HG02981 (cell line): ENCODE measurements around the gene ZNF319.
A peak's percentile ranks its signal among the peaks of the same experiment; 100 is the strongest.
"Not testable (repeated sequence)": the region's sequence is repeated elsewhere in the genome, so short reads cannot be mapped to it uniquely, and the experiment has no call there.

ENCODE experiments used
- ATAC-seq: cut with Tn5 transposase; IDR thresholded peaks from one replicate; pipeline ENCODE4 v1.9.1; 2021; ENCODE audit warnings: mild to moderate bottlenecking, moderate library complexity; ENCODE audit not compliant: unreplicated experiment

ZNF319 gene

DNA sequence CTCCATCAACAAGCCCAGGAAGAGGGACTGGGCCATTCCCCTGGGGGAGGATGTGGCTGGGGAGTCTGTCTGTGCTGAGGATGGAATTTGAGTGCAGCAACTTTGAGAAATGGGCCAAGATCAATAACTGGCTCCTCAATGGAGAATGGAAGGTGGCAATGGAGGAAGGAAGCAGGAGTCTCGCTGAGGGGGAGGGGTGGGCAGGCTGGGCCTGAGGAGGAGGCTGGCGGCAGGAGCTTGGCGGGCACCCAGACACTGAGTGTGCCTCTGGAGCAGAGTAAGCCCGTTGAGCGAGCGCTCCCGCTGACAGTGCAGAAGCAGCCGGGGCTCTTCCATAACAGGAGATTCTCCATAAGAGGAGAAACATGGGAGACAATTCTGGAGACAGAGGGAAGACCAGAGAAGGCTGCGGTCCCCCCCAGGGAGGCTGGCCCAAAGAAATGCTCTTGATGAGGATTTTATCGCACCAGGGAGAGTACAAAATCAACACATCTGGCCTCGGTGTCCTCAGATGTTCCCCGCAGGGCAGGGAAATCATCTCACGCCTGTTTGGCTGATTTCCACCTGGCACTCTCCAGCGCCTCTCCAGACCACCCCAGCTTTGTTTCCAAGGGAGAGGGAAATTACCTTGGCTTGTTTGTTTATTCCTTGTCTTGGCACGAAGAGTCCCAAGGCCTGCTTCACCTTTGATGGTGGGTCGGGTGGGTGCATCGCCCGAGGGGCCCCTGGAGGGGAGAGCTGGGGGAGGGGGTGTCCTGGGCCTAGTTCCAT, 22.3 kb upstream of the ZNF319 start:
- ATAC-seq = no peak

DNA sequence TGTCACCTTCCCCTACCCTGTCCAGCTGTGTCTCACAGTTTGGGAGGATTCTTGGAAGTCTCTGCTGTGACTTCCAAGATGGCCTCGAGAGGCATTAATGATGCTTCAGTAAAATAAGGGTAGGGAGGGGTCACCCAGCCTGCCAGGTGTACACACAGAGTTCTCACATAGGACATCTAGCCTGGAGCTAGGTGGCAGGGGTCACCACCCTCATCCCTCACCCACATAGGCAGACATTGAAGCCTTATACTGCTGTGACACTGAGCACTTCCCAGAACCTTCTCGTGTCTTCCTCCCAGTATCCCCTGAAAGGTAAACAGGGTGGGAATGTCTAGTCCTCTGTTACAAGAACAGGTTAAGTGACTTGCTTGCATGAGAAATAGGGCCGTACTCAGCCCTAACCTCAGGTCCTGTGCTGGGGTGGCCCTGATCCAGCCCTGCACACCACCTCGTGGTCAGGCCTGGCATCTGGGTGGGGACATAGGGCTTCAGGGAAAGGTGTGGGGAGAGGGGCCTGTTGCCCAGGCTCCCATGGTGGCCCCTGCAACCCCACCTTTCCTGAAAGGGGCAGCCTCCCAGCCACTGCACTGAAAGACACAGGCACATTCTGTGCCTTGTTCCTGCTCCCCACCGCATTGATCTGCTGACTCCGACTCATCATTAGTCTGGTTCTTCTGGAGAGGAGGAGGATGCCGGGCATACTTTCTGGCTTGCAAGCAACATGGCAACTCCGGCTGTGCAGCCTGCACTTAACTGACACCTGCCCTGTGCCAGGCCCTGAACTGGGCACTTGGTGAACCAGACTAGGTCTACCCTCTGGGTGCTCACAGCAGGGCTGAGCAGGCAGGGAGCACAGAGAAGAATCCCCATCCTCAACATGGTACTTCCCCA, 21.4 kb upstream of the ZNF319 start:
- no peak for ATAC-seq

GRCh38 chr16:58020628-58021521, 20.4 kb upstream of the ZNF319 start:
- ATAC-seq = no peak

DNA sequence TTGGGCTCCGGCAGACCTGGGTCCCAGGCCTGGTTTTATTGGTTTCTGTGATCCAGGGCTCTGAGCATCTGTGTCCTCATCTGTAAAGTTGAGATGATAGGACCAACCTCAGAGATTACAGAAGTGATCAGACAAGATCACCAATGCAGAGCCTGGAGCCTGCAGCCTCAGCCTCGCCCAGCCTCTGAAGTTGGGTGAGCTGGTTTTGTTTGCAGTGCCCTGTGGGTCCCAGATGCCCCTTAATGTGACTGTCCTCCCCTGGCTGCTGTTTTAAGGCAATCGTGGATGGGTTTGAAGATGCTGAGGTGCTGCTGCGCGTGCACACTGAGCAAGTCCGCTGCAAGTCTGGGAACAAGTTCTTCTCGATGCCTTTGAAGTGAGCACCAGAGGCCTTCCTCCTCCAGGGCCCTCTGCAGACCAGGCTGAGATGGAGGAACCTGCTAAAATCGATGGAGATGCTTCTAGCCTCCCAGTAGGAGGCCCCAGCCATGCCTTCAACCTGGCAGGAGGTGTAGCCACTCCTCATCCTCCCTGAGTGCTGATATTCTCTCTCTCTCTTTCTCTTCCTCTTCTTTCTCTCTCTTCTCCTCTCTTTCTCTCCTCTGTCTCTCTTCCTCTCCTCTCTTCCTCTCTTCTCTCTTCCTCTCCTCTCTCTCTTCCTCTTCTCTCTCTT, 19.5 kb upstream of the ZNF319 start:
- no peak for ATAC-seq

DNA sequence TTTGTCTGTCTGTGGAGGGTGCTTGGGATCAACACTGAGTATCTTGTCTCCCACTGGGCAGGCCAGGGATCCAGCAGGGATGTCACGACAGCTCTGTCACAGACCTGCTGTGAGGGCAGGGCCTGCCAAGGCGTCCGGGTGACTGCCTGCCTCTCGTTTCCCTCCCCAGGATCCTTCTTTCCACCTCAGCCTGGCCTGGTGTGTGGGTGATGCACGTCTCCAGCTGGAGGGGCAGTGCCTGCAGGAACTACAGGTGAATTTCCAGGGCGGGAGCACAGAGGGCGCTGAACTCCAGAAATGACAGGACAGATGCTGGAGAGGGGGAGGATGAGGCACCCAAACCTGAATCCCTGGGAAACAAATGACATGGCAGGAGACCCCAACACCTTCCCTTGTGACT, 18.3 kb upstream of the ZNF319 start:
- ATAC-seq = no peak

DNA sequence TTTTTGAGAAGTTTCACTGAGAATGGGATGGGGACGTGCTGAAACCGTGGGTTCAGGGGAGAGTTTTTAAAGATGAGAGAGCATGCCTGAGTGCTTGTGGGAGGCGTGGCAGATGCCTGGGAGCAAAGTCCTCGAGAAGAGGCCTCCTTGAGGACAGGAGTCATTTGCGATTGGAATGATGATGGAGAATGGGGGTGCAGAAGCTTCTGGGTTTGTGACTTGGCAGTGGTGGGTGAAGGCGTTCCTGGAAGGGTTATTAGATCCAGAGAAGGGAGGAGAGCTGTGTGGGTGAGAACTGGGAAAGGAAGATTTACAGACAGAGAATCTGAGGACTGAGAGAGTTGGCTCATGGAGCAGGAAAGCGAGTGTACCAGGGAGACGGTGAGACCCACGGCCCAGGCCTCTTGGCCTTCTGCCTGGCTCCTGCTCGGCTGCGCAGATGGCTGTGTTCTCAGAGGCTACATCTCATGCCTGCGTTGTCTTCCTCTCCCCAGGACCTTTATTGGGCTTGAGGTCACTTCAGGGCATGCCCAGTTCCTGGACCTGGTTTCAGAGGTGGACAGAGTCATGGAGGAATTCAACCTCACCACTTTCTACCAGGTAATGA, 16.5 kb upstream of the ZNF319 start:
- ATAC-seq = no peak

DNA sequence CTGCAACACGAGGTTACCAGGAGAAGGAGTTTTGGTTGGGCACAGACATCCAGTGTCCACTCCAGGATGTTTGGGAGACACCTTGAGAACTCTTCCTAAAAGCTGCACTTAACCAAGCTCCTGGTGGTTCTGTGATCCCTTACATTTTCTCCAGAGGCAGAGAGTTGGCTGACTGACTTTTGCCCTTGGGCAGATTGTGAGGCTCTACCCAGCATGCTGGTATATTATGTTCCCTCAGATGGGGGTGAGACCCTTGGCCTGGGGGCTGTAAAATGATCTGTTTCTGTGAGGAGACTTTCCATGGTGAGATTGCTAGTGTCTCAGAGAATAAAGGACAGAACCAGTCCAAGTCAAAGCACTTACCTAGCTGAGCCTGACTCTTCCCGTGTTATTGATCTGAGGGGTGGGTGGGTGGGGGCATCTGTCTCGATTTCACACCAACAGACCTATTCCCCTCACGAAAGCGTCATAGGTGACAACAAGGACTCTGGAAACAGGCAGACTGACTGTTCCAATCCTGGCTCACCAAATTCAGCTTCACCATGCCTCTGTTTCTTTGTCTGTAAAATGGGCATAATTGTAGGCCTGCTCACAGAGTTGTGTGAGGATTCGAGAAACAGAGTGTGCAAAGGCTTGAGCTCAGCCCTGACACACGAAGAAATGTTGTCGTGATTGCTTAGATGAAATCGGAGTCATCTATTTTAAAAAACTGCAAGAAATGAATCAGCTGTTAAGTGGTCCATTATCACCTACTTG, 12.9 kb upstream of the ZNF319 start:
- no peak for ATAC-seq

DNA sequence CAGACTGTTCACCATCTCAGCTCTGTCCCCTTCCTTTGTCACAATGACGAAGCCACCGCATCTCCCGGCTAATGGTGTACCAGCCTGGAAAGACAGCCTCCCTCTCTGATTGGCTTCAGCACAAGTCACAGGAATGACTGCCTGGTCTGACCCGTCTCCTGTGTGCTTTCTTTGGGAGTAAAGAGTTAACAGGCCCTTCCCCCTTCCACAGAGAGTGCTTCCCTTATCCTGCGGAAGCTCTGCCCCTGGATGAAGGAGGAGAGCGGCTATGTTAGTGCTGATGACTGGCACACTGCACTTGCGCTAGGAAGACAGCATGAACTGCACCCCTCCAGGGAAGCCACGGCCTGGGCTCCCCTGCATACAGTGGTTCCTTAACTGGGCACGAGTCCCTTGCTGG, 12.0 kb upstream of the ZNF319 start:
- no peak for ATAC-seq

GRCh38 chr16:58011652-58012051, 11.2 kb upstream of the ZNF319 start:
- no peak for ATAC-seq

- ATAC-seq = no peak
Measured at GRCh38 chr16:58010886-58011285, 10.4 kb upstream of the ZNF319 start.

- no peak for ATAC-seq
Measured at GRCh38 chr16:58009856-58010416, 9.5 kb upstream of the ZNF319 start.

- ATAC-seq = not testable (repeated sequence)
Measured at GRCh38 chr16:58004736-58005135, 4.3 kb upstream of the ZNF319 start.

DNA sequence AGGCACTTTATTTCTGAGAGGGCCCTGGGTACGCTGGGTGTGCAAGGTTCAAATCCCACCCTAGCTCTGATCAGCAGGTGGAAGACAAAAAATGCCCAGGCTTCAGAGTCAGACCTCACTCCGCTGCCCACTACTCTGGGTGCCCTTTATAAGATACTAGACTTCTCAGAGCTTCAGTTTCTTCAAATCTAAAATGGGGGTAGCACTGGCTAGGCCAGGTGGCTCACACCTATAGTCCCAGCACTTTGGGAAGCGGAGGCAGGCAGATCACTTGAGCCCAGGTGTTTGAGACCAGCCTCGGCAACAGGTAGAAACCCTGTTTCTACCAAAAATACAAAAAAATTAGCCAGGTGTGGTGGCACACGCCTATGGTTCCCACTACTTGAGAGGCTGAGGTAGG, 2.5 kb upstream of the ZNF319 start:
- no peak for ATAC-seq

GRCh38 chr16:58002416-58002800, 1.9 kb upstream of the ZNF319 start:
- ATAC-seq = no peak

- ATAC-seq = no peak
Measured at GRCh38 chr16:58001781-58002415, 1.4 kb upstream of the ZNF319 start.

DNA sequence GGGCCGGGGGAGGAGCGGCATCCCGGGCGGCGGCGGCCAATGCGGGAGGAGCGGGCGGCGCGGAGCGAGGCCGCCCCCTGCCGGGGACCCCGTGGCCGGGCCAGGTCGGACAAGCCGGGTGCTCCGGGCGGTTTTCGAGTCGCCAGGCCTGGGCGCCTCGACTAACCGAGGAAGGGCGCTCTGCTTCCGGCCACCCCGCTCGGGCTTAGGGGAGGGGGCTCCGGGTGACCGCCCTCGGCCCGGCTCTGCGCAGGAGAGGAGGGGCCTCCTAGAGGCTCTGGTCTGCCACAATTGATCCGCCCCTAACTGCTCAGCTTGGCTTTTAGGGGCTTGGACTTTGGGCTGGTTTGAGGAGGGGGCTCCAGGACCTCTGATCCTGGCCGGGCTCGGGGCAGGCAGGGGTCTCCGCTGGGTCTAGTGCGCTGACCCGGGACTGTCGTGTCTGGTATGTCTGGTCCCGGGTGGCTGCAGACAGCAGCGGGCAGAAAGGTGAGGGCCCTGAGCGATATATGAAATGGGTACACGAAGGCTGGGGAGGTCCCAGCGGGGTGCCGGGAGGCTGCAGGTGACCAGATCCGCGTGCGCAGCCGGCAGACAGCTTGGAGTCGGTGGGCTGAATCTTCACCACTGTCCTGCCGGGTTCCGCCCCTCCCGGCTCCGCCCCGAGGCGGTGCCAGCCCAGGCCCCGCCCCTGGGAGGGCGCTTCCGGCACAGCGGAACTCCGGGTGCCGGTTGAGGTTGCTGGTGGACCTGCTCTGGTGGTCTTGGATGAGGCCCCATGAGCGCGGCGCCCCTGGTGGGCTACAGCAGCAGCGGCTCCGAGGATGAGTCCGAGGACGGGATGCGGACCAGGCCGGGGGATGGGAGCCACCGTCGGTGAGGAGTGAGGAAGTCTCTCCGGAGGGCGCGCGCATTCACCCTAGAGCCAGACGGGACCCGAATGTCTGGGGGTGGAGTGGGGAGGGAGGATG, 519 bp upstream of the ZNF319 start, which contains the start of gene USB1:
Gene USB1, plus strand, starts transcription at position 702 of the 971 bp plus-strand sequence. Its CDS starts 77 bp downstream, at position 779.
- peak; percentile 77 for ATAC-seq

GRCh38 chr16:57999366-57999970, 1.0 kb downstream of the ZNF319 start:
- ATAC-seq = no peak
